Breast epithelium (tissue), 3 donors: ENCODE results near the gene CLASP2.
"Not testable (repeated sequence)": the region's sequence is repeated elsewhere in the genome, so short reads cannot be mapped to it uniquely, and the experiment has no call there.

ENCODE experiments used
- POLR2A ChIP-seq: fragments of 450-650 bp; IDR thresholded peaks from one replicate; pipeline ENCODE4 v1.6.1; 2016; ENCODE audit warnings: antibody characterized with exemption, mild to moderate bottlenecking, moderate library complexity
- POLR2AphosphoS5 ChIP-seq, 3 donors: sonication (generic); formaldehyde crosslinking; IDR thresholded peaks; one replicate each; pipeline ENCODE4 v1.6.1; 2017; ENCODE audit warnings: antibody characterized with exemption in 3 of 3
- TF ChIP-seq, protein P1 (sequence below), 3 donors: fragments of 450-650 bp; IDR thresholded peaks; one replicate each; pipeline ENCODE4 v1.5.1; 2016 to 2017; ENCODE audit warnings: antibody characterized with exemption in 3 of 3, mild to moderate bottlenecking in 3 of 3, moderate library complexity in 3 of 3

DNA sequence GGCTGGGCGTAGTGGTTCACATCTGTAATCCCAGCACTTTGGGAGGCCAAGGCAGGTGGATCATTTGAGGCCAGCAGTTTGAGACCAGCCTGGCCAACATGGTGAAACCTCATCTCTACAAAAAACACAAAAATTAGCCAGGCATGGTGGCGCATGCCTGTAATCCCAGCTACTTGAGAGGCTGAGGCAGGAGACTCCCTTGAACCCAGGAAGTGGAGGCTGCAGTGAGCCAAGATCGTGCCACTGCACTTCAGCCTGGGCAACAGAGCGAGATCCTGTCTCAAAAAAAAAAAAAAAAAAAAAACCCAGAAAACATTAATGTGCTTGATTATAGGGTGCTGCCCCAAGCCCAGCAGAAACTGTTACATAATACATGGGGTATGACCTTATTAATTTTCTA is 67.0 kb downstream of the CLASP2 start:
- TF ChIP-seq, protein P1, sequence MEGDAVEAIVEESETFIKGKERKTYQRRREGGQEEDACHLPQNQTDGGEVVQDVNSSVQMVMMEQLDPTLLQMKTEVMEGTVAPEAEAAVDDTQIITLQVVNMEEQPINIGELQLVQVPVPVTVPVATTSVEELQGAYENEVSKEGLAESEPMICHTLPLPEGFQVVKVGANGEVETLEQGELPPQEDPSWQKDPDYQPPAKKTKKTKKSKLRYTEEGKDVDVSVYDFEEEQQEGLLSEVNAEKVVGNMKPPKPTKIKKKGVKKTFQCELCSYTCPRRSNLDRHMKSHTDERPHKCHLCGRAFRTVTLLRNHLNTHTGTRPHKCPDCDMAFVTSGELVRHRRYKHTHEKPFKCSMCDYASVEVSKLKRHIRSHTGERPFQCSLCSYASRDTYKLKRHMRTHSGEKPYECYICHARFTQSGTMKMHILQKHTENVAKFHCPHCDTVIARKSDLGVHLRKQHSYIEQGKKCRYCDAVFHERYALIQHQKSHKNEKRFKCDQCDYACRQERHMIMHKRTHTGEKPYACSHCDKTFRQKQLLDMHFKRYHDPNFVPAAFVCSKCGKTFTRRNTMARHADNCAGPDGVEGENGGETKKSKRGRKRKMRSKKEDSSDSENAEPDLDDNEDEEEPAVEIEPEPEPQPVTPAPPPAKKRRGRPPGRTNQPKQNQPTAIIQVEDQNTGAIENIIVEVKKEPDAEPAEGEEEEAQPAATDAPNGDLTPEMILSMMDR (IDR thresholded peaks at IDR 0.05): not testable (repeated sequence)
- TF ChIP-seq POLR2A; POLR2AphosphoS5 (IDR thresholded peaks at IDR 0.05): not testable (repeated sequence)
